ENCODE measurements around the gene CCDC197. TPM values are rescaled to one million over a fixed set of nuclear protein-coding genes. Genes with fewer than 3 reads are reported as not detected.

The CCDC197 gene
- not detected for total RNA-seq

DNA sequence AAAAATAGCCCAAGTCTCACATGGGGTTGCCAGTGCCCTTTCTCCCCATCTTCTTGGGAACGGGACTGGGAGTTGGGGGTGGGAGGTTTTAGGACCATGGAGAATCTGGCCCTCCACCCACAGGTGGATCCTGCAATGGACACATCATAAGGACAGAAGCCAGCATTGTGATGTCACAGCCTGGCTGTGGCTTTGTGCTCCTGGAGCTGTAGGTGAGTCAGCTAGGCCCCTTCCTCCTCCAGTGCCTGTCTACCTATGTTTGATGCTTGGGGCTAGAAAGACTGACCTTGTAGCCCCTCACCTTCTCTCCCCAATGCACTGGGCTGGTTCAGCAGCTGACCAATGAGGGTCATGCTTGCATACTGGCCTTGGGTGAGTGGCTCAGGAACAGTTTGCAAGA, at the start of gene CCDC197:
Gene CCDC197 (plus strand): TSS at position 220 of the 400 bp plus-strand sequence. CDS start 831 bp downstream, outside the sequence.
- DNase-seq (ENCODE audit: low spot score in 2 of 2) = no peak
- no peak for FAIRE-seq

DNA sequence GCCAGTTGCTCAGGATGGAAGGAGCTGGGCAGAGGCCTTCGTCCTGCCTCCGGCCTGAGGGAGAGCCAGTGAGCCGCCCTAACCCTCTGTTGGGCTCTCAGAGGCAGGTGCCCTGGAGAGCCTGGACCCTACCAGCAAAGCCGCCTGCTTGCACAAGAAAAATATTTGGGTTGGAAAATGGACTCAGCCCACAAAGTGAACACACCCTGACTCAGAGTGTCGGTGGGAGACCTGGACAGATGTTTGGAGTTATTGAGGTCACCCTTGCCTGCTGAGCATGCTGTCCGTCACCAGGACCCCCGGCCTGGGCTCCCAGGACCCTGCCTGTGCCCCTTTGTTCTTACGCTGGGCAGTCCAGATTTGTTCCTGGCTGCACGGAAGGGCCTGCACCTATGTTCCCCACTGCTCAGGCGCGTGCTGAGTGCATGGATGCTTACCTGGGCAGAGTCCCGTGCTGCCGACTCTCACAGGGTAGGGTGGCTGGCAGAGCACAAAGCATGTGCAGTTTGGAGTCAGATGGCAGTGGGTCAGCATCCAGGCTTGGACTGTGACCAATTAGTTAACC, 47.5 kb upstream of the CCDC197 start:
- FAIRE-seq = no peak
- DNase-seq (ENCODE audit: low spot score in 2 of 2) = no peak

GRCh38 chr14:93950948-93951634, 46.0 kb upstream of the CCDC197 start:
- FAIRE-seq = no peak

DNA sequence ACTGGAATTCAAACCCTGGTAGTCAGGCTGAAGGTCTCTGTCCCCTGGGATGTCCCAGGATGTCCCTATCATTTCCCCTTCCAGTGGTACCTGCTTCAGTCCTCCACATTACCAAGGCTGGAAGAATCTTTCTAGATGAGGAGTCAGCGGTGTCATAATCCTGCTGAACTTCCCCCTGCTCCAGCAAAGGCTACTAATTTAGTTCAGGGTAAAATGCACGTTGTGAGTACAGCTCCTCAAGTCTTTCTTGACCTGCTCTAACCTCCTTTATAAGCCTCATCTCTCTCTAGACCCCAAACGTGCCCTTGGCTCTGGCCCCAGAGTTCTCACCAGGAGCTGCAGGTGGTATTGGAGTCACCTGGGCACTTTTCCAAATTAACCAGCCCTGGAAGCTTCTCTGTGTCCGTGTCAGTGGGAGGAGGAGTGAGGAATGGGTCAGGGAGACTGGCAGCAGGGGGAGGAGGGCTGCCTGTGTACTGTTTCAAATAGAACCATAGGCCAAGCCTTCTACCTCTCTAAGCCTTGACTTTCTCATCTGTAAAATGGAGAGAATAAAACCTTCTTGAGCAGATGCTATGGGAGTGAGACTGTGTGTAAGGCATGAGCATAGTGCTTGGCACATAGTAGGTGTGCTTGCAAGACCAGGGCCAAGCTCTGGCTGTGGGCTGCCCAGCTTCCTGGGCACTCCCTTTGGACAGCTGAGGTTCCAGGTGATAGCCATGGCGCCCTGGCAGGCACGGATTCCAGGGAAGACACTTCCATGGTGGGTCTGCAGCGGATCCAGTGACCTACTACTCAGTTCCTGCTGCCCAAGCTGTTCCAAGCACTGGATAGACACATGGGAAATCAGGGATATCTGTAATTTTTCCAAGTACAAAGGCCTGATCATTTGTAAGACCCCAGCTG, 45.2 kb upstream of the CCDC197 start:
- DNase-seq (ENCODE audit: low spot score in 2 of 2) = no peak

More at GRCh38 chr14:93950948-93951634, 46.0 kb upstream of the CCDC197 start:
- DNase-seq (ENCODE audit: low spot score in 2 of 2) = no peak

DNA sequence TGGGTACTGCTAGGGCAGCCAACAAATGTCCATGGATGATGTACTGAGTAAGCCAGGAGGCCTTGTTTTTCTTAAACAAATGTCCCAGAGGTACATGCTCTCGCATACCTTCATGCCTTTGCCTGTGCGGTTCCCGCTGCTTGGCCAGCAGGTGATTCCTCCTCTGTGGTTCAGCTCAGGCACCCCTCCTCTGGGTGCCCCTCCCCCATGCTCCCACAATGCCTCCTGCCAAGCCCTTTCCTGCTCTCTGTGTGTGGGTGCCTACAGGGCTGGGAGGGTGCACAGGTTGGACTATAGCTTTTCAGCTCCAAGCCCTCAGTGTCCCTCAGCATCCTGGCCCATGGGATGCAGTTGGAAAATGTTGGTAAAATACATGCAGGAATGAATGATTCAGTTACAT, 44.3 kb upstream of the CCDC197 start:
- no peak for DNase-seq (ENCODE audit: low spot score in 2 of 2)
- FAIRE-seq = no peak

More for the DNA sequence above, 45.2 kb upstream of the CCDC197 start:
- FAIRE-seq = no peak

- no peak for DNase-seq (ENCODE audit: low spot score in 2 of 2)
- no peak for FAIRE-seq
Measured at GRCh38 chr14:93953263-93953662, 43.8 kb upstream of the CCDC197 start.

DNA sequence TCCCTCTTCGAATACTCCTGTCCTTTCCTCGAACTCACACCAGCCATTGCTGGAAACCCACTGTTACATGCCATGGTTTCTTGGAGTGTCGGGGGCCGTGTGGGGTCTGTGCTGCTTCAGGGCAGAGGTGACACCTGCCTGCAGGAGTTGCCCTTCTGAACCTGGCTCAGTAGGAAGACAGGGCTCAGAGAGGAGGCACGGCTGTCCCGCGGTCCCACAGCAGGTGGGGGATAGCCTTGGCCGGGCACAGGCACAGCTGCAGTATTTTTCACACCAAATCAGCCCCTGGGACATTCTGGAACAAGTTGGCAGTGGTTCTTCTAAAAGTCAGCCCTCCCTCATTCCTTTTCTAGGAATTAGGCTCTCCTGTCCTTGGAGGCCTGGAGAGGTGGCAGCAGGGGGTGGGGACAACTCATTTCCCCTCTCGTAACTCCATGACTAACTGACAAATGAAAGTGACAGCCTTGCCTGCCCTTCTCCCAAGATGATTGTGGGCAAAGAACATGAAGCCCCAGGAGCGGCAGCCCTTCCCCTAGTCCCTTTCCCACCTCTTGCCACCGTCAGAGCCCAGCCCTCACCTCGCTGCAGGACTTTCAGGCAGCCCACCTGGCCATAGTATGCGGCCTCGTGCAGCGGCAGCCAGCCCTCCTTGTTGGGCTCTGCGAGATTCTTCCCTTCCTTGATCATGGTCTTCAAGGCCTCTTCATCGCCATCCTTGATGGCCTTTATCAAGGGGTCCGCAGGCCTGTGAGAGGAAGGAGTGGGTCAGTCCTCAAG, 43.2 kb upstream of the CCDC197 start:
- DNase-seq (ENCODE audit: low spot score in 2 of 2) (no peak), FAIRE-seq (no peak)

- DNase-seq (ENCODE audit: low spot score in 2 of 2) (no peak), FAIRE-seq (no peak)
Measured at GRCh38 chr14:93954516-93954830, 42.6 kb upstream of the CCDC197 start.

DNA sequence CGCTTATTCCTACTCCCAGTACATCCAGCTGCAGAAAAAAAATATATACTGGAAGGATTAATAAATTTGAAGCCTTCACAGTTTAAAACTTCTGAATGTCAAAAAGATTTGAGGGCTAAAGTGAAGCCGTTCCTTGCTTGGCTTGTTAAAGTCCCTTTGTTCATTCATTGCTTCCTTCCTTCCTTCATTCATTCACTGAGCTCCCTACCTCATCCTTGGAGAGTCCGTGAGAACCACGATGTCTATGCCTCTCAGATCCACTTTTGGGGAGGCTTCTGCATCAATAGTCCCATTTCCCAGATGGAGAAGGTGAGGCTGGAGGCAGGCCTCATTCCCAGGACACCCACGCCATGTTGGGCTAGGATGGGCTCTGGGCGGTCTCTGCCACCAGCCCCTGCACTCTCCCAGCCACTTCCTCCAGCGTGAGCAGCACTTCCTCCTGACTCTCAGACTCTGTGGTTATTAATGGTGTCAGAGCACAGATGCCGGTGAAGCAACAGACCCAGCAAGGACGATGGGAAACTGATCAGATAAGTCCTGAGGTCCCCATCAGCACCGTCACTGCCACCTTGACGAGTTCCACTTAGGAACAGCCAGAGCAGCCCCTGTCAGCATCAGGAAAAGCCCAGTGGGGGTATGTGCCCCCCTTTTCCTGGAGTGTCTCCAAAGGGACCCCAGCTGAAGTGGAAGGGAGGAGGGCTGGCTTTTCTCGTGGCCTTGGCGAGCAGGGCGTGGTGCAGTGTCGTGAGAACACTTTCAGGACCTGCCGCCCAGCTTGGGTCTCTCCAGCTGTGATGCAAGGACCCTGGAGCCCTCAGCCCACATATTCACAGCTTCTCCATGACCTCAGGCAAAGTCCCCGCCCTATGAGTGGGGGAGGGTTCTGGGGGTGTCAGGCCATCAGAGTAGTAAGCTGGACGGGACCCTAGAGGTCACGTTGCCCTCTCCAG, 41.9 kb upstream of the CCDC197 start:
- no peak for FAIRE-seq

DNA sequence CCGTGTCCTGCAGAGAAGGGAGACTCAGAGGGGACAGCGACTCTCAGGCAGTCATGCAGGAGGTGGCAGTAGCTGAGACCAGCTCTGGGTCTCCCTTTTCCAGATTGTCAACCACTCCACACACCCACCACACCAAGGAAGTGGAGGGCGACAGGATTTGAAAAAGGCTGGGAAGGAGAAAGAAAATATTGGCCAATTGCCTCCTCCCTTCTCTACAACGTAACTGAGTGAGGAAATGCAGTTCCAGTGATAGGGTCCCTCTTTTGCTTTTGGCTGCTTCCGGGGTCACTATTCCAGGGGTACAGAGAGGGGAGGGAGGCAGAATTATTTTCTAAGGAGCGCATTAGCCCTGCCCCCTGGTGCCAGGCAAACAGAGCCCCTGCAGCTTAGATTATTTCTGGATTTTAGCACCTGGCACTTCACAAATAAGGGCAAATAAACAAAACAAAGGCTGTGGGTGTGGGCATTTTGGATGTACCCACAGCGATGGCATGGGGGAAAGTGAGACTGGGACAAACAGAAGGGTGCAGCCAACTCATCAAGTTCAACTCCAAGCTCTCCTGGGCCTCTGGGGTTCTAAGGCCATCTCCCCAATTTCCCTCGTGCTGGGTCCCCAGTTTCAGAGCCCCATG, 41.1 kb upstream of the CCDC197 start:
- DNase-seq (ENCODE audit: low spot score in 2 of 2) = no peak
- FAIRE-seq = no peak

More for the DNA sequence above, 41.9 kb upstream of the CCDC197 start:
- DNase-seq (ENCODE audit: low spot score in 2 of 2) = no peak

DNA sequence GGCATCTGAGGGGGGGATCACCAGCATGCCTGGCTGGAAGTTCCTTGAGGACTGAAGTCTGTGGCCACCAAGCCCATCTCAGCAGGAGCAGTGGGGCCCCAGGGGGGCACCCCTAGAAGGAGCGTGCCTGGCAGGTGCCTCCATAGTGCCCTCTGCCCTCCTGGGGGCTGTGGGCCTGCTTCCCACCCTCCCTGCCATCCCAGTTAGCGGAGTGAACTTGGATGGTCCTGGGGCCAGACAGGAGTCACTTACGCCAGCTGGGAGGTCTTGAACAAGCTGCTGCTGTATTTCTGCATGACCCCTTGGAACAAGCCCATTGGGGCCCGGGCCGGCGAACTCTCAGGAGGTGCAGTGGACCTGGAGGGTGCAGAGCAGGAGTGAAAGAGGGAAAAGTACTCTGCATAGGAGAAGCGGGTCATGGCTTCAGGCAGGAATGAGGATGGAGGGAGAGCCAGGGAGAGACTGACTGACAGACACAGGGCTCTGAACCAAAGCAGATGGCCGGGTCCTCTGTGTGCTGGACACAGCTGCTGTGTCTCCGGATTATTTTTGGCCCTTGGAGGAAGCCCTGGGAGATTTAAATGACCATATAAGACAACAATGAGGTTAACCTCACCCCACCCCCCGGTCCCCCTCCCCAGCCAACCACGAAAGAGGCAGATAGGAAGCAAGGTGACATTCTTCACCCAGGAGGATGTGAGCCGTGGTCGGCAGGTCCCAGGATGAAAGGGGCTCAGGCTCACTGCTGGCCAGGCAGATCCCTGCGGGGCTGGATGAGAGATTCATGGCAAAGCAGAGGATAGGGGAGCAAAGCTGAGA, 40.4 kb upstream of the CCDC197 start:
- no peak for FAIRE-seq
- no peak for DNase-seq (ENCODE audit: low spot score in 2 of 2)

- no peak for FAIRE-seq
- no peak for DNase-seq (ENCODE audit: low spot score in 2 of 2)
Measured at GRCh38 chr14:93957333-93957710, 39.8 kb upstream of the CCDC197 start.

- FAIRE-seq (no peak), DNase-seq (ENCODE audit: low spot score in 2 of 2) (no peak)
Measured at GRCh38 chr14:93957751-93958566, 39.1 kb upstream of the CCDC197 start.

DNA sequence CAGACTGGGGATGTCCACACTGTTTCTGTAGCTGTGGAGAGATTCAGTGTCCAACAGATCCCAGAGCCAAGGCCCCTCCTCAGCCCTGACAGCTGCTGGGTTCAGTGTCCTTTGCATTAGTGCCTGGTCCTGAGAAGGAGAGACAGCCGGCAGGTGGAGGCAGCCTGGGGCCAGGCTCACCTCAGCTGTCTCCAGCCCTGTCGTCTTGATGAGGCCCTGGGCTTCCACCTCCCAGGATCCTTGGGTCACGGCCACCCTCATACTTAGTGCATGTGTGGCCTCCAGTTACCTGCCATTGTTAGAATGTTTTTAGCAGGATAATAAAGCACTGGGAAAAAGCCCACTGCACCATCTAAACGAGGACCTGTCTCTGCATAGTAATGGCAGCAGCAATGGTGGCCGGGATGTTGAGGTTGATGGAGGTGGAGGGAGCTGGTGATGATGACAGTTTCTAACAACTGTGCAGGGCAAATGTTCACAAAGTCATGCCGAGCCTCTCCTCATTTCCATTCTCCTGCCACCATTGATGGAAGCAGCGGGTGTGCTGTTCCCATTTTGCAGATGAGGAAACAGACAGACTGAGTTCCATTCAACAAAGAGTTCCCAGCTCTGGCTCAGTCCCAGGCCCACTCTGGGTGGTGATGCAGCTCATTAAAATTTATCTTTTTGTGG, 38.4 kb upstream of the CCDC197 start:
- DNase-seq (ENCODE audit: low spot score in 2 of 2) (no peak), FAIRE-seq (no peak)

DNA sequence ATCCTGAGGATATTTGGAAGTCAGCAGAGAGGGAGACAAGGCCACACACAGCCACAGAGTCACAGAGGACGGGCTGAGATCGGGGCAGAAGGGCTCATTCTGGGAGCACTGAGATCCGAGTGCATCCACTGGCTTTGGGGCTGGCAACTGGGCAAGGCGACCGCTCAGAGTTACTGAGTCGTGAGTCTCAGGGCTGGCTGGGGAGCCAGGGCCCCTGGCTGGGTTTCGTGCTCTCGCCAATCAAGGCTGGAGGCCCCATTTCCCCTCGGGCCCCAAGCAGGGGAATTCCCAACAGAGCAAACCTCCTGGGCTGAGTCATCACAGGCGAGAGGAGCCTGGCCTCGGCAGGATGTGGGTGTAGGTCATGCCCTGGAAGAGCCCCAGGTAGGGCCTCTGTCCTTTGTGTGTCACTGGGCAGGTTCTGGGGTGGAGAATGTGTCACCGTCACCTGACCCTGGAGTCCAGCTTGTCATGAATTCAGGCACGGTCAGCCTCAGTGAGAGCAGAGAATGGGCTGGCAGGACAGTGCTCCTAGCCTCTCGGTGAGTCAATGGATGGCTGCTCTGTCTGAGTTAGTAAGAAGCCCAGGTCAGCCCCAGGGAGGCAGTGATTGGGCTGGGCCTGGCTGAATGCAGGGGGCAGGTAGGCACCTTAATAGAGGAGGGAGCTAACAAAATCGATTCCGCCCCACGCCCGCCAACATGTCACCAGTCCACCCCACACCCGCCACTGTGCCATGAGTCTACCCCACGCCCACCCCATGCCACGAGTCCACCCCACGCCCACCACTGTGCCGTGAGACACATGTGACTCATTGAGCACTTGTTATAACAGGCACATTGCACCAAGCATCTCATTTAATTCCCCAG, 37.6 kb upstream of the CCDC197 start:
- DNase-seq (ENCODE audit: low spot score in 2 of 2) (no peak), FAIRE-seq (no peak)

- DNase-seq (ENCODE audit: low spot score in 2 of 2) = no peak
- FAIRE-seq = no peak
Measured at GRCh38 chr14:93960108-93960475, 37.0 kb upstream of the CCDC197 start.
